ENCODE data around the gene ALS2CL.
"Not testable (repeated sequence)": the region's sequence is repeated elsewhere in the genome, so short reads cannot be mapped to it uniquely, and the experiment has no call there.

Gene ALS2CL, protein sequence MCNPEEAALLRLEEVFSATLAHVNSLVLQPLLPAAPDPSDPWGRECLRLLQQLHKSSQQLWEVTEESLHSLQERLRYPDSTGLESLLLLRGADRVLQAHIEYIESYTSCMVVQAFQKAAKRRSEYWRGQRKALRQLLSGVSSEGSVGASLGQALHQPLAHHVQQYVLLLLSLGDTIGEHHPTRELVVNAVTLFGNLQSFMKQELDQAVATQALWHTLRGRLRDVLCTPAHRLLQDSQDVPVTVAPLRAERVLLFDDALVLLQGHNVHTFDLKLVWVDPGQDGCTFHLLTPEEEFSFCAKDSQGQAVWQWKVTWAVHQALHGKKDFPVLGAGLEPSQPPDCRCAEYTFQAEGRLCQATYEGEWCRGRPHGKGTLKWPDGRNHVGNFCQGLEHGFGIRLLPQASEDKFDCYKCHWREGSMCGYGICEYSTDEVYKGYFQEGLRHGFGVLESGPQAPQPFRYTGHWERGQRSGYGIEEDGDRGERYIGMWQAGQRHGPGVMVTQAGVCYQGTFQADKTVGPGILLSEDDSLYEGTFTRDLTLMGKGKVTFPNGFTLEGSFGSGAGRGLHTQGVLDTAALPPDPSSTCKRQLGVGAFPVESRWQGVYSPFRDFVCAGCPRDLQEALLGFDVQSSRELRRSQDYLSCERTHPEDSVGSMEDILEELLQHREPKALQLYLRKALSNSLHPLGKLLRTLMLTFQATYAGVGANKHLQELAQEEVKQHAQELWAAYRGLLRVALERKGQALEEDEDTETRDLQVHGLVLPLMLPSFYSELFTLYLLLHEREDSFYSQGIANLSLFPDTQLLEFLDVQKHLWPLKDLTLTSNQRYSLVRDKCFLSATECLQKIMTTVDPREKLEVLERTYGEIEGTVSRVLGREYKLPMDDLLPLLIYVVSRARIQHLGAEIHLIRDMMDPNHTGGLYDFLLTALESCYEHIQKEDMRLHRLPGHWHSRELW

GRCh38 chr3:46693038-46693891 lies at the start of gene ALS2CL:
ALS2CL (minus strand) TSS chr3:46693679; CDS start chr3:46689440, 4,239 bp downstream.
- DNase-seq (ENCODE audit: low spot score) = peak; percentile 63

DNA sequence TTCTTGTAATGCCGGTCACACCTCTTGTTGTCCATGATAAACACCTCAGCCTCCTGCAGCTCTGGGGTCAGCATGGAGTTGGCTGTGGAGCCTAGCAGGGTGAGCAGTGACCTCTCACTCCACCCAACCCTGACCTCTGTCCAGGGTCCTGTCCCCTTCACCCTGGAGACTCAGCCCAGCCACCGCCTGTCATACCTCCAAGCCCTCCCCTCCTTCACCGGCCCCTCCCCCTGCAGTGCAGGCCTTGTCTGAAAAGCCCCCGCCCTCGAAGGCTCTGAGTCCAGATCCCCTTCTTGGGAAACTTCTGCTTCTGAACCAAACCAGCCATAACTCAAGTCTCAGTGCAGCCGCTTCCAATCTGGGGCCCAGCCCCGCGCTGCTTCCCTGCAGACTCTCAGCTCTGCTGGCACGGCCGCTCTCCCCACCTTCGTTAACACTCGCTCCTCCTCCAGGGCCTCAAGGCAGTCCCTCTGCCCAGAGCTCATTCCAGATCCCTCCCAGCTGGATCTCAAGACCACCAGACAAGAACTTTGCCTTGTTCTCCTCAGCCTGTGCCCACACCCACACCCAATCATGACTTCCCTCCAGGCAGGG lies 49.6 kb upstream of the ALS2CL start:
- no peak for DNase-seq (ENCODE audit: low spot score)

DNA sequence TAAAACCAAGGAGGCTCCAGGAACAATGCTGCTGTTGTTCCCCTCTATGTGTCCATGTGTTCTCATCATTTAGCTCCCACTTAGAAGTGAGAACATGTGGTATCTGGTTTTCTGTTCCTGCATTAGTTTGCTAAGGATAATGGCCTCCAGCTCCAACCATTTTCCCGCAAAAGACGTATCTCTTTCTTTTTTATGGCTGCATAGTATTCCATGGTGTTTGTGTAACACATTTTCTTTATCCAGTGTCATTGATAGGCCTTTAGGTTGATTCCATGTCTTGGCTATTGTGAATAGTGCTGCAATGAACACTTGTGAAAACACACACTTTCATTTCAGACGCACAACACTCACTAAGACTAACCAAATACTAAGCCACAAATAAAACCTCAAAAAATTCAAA lies 46.1 kb upstream of the ALS2CL start:
- not testable (repeated sequence) for DNase-seq (ENCODE audit: low spot score)

GRCh38 chr3:46737329-46737731 lies 43.9 kb upstream of the ALS2CL start:
- no peak for DNase-seq (ENCODE audit: low spot score)

DNA sequence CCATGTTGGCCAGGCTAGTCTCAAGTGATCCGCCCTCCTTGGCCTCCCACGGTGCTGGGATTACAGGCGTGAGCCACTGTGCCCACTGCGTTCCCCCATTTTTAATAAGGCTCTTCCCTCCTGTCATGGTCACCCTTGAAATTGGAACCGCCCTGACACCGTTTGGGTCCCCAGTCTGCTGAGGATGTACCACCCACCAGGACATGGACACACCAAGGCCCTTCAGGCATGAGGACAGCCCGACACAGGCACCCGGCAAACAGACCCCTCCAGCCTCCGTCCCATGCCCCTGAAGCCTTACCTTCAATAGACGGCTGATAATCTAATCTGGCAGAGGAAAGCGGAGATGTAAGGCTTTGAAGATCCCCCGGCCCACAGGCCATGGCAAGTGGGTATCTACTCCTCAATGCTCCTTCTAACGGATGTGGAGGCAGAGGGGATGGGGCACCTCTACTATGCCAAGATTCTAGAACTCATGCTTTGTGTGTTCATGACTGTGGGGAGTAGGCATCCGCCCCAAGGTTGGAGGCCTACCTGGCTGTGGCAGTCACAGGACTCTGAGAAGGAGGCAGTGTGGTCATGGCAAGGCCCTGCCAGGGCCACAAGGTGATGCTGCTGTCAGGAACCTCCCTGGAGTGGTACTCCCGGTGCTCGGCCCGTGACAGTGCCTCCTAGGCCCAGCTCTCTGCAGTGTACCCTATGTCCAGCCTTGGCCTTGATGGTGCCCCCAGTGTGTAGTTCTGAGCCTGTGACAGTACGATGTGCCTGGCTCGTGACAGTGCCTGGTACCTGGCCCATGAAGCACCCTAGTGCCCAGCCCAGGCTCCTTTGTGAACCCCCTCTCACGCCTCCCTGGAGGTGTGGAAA lies 42.8 kb upstream of the ALS2CL start:
- no peak for DNase-seq (ENCODE audit: low spot score)

GRCh38 chr3:46734773-46735172 lies 41.3 kb upstream of the ALS2CL start:
- DNase-seq (ENCODE audit: low spot score) = no peak

DNA sequence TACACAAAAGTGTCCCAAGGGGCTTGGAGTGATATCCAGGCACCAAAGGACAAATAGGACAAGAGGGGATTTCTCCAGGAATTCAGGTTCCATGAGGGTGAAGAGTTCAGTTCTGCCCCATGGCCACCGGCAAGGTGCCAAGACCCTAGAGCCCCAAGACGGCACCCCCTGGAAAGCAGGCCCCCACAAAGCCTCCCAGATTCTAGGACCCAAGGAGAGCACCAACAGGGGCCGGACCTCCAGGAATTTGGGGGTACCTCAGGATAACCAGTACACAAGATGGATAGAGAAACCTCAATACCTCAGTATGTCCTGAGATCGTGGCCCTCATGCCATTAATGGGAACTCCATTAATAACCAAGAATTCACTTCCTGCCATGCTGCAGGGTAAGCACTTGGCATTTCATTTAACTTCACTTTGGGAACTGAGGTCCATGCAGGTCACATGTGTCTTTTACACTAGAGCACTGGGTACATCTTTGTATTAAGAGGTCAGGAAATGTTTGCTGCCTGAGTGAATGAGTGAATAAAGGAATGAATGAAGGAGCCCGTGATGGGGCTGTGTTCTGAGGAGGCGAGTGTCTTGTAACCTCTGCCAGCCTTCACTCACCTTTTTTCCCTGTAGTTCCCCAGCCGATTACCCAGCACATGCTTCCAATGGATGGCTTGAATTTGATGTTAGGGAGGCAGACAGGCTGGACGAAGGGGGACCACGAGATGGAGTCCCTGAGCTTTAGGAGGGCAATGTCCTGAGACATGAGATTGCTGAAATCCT lies 39.7 kb upstream of the ALS2CL start:
- no peak for DNase-seq (ENCODE audit: low spot score)

- no peak for DNase-seq (ENCODE audit: low spot score)
Observed at GRCh38 chr3:46731795-46732194, 38.3 kb upstream of the ALS2CL start.

GRCh38 chr3:46730819-46731218 lies 37.3 kb upstream of the ALS2CL start:
- no peak for DNase-seq (ENCODE audit: low spot score)

DNA sequence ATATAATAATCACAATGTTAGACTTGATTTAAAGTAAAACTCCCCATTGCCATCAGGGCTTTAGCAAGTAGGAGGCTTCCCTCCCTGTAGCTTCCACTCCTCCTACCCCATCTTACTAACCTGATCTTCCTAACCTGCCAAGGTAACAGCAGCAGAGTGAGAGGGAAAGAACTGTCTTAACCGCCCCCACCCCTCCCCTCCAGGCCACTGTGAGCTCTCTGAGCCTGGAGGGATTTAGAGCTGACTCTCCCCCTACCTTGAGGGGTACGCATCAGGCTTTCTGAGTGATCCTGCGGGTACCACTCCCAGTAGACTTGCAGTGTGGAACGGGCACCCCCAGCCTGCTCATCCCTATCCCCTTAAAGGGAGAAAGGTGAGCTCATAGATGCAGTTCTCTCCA lies 35.6 kb upstream of the ALS2CL start:
- no peak for DNase-seq (ENCODE audit: low spot score)

DNA sequence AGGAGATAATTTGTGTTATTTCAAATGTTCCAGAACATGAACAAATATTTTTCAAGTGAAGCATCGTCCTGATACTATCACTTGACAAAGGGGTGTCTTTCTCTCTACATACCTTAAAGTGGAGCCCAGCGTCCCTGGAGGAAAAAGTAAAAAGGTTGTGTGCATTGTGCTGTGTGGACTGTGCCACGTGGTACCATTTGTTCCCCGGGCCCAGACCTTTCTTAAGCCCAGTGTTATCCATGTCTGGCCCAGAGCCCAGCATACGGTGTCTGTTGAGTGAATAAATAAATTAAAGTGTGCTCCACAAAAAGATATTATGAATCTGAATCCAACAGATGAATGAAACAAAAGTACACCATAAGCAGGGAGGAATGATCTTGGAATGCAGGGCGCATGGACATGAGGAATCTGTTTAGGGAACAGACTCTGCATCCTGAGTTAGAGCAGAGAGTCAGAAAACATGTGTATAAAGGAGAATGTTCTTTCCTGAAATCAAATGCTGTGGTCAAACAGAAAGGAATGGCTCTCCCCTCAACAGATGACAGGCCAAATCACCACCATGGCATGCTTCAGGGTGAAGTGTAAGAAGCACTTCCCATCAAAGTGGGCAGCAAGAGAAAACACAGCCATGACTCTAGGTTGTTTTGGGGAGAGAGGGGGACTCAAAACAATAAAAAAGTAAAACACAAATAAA lies 32.3 kb upstream of the ALS2CL start:
- no peak for DNase-seq (ENCODE audit: low spot score)

DNA sequence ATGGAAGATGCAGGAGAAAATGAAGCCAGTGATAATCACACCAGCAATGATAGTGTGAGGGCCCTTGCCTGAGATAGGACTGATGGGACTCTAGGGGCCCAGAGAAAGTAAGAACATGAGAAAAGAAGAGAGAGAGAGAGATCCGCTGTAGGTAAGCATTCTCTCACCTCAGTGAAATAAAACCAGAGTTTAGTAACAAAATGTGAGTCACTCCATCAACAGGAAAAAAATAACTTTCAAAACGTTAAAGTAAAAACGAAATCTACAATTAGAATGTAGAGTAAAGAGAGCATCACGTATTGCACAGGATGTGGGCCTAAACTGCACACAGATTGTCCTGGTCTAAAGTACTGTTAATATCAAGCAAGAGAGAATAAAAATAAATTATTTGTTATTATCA lies 30.9 kb upstream of the ALS2CL start:
- no peak for DNase-seq (ENCODE audit: low spot score)

DNA sequence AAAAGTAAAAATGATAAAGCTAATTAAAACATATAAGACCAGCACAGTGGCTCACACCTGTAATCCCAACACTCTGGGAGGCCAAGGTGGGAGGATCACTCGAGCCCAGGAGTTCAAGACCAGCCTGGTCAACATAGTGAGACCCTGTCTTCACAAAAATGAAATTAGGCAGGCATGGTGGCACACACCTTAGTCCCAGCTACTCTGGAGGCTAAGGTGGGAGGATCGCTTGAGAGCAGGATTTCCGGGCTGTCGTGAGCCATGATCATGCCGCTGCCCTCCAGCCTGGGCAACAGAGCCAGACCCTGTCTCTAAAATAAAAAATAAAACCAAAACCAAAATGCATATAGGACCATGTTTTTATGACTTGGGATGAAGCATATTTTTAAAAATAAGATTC lies 29.0 kb upstream of the ALS2CL start:
- DNase-seq (ENCODE audit: low spot score) = no peak

GRCh38 chr3:46721009-46721408 lies 27.5 kb upstream of the ALS2CL start:
- no peak for DNase-seq (ENCODE audit: low spot score)

DNA sequence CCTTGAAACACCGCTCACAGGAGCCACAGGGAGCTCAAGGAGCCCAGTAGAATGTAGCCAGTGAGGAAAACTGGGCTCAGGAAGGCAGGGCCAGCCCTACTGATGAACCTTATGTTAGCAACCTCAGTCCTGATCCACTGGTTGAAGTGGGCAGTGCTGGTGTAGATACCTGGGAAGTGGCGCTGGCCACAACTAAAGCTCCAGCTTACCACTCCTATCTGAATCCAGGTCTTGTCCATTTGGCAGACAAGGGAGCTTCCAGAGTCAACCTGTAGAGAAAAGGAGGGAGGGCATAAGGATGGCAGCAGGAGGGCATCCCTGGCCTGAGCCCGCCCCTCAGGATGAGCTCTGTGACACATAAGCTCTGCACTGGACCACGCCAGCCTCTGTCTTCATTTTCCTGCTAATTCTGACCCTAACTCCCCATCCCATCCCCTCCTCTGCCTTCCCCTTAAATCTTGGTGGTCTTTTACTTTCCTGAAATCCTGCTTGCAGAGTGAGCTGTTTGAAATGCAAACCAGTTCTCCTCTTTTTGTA lies 26.3 kb upstream of the ALS2CL start:
- DNase-seq (ENCODE audit: low spot score) = no peak

- no peak for DNase-seq (ENCODE audit: low spot score)
Observed at GRCh38 chr3:46719044-46719565, 25.6 kb upstream of the ALS2CL start.

GRCh38 chr3:46717447-46718231 lies 24.2 kb upstream of the ALS2CL start, which contains the start of gene PRSS50:
PRSS50 (minus strand) TSS chr3:46717869; CDS start chr3:46717824, 45 bp downstream.
- DNase-seq (ENCODE audit: low spot score) = no peak

Data from CD4-positive, alpha-beta T cell treated with Interleukin-15 for 4 hours (primary cell).